HEK293T (cell line): Measurements from ENCODE around the gene FAXDC2.

Experiments used
- BHLHE40 ChIP-seq: fragments of 450-650 bp; IDR thresholded peaks from 2 replicates; pipeline ENCODE4 v1.6.1; 2016; ENCODE audit warnings: mild to moderate bottlenecking, moderate library complexity, borderline replicate concordance
- FOXA1 ChIP-seq: fragments of 450-650 bp; IDR thresholded peaks from 2 replicates; pipeline ENCODE4 v1.6.1; 2016; ENCODE audit warnings: mild to moderate bottlenecking
- FOXM1 ChIP-seq: fragments of 450-650 bp; IDR thresholded peaks from 2 replicates; pipeline ENCODE4 v1.6.1; 2017; ENCODE audit warnings: mild to moderate bottlenecking, borderline replicate concordance
- SP1 ChIP-seq: fragments of 450-650 bp; IDR thresholded peaks from 2 replicates; pipeline ENCODE4 v1.6.1; 2017
- SUZ12 ChIP-seq: fragments of 450-650 bp; IDR thresholded peaks from 2 replicates; pipeline ENCODE4 v1.6.1; 2016; ENCODE audit warnings: mild to moderate bottlenecking

DNA sequence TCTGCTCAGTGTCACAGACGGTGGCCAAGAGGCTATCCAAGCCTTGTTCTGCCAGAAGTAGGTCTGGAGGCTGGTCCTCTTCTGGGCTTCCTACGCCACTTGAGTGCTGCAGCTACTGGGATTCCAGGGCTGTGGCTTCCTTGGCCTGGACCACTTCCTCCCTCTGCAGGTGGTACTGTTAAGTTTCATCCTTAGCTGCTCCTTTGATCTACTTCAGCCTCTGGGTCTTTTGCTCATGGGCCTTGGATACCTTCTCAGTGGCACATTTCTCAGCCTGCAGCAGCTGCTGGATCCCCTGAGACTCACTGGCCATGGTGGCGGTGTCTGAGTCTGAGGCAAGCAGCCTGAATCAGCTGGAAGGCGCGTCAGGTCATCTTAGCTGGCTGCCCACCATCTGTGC lies 18.3 kb upstream of the FAXDC2 start:
- no peak for TF ChIP-seq SUZ12
- TF ChIP-seq SP1: no peak
- TF ChIP-seq FOXA1: no peak
- TF ChIP-seq FOXM1: no peak
- no peak for TF ChIP-seq BHLHE40
